Measurements from ENCODE around the gene TRMT1. TPM values are rescaled to one million over a fixed set of nuclear protein-coding genes. Genes with fewer than 3 reads are reported as not detected.

The TRMT1 gene
- total RNA-seq, 1 experiment from 2014 or later = 35.9 TPM

DNA sequence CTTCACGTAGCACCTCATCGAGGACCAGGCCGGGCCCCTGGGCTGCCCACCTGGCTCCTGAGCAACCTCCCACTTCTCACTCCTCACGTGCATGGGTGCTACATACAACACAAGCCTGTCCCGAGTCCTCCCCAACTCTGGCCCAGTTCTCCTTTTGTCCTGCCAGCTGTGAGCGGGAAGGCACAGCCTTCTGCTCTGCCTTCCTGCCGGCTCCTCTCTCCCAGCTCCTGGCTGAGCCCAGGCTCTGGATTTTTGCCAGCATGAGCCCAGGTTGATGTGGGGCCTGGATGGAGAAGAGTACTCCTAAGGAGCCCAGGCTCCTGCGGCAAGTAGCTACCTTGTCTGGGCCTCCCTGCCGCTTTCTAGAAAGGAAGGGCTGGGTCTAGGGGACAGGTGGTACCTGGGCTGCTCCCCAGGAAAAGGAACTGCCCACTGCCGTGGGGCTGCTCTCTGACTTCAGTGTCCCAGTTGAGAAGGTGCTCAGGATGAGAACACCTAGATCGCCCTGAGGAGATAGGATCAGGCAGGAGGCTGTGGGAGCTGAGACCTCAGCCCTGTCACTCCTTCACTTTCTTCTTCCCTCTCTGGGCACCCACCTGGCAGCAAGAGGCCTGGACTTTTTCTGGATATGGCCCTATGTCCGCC, 37.5 kb downstream of the TRMT1 start:
- Histone ChIP-seq H2AFZ (ENCODE audit: low read length) (no peak overlapping the region), H3K27ac (ENCODE audit: low read length) (no peak overlapping the region), H3K4me2 (ENCODE audit: low read depth, low read length, poor library complexity, severe bottlenecking) (no peak overlapping the region), H3K4me1 (ENCODE audit: low read length) (no peaks in the 10 kb centered on the region), H3K27me3 (ENCODE audit: low read length) (no peaks in the 10 kb centered on the region), H3K4me3 (ENCODE audit: low read length) (no peak overlapping the region), H4K20me1 (ENCODE audit: insufficient read depth, low read depth, low read length) (no peaks in the 10 kb centered on the region), H3K9me2 (replicated peaks; ENCODE audit: insufficient read depth, low read length) (no peaks in the 10 kb centered on the region), H3K79me2 (ENCODE audit: low read length) (no peaks in the 10 kb centered on the region), H3K9me3 (ENCODE audit: low read length) (no peaks in the 10 kb centered on the region), H3K36me3 (ENCODE audit: insufficient read depth, low read length) (no peaks in the 10 kb centered on the region), H3K9ac (ENCODE audit: low read length) (no peak overlapping the region)
- no peak for DNase-seq

DNA sequence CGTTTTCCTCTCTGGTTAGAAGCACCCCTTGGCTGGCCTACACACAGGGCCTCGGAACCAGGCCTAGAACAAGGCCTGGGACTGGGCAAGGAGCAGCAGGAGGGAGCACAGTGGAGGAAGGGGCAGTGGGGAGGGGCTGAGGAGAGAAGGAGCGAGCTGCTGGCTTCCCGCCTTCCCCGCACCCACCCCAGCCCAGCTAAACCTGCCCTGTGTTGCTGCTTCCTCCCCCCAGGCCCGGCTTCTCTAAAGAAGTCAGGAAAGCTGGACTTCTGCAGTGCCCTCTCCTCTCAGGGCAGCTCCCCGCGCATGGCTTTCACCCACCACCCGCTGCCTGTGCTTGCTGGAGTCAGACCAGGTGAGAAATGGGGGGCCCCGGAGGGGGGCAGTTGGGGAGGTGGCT, 38.2 kb downstream of the TRMT1 start:
- H4K20me1 ChIP-seq (ENCODE audit: insufficient read depth, low read depth, low read length) = no peaks in the 10 kb centered on the region
- H3K4me1 ChIP-seq (ENCODE audit: low read length) = no peaks in the 10 kb centered on the region
- no peaks in the 10 kb centered on the region for H3K9me2 ChIP-seq (replicated peaks; ENCODE audit: insufficient read depth, low read length)
- H3K9ac ChIP-seq (ENCODE audit: low read length) = no peak overlapping the region
- H2AFZ ChIP-seq (ENCODE audit: low read length) = no peak overlapping the region
- no peak for DNase-seq
- no peaks in the 10 kb centered on the region for H3K36me3 ChIP-seq (ENCODE audit: insufficient read depth, low read length)
- no peaks in the 10 kb centered on the region for H3K9me3 ChIP-seq (ENCODE audit: low read length)
- no peak overlapping the region for H3K4me2 ChIP-seq (ENCODE audit: low read depth, low read length, poor library complexity, severe bottlenecking)
- H3K27ac ChIP-seq (ENCODE audit: low read length) = no peak overlapping the region
- H3K4me3 ChIP-seq (ENCODE audit: low read length) = no peak overlapping the region
- no peaks in the 10 kb centered on the region for H3K79me2 ChIP-seq (ENCODE audit: low read length)
- no peaks in the 10 kb centered on the region for H3K27me3 ChIP-seq (ENCODE audit: low read length)

DNA sequence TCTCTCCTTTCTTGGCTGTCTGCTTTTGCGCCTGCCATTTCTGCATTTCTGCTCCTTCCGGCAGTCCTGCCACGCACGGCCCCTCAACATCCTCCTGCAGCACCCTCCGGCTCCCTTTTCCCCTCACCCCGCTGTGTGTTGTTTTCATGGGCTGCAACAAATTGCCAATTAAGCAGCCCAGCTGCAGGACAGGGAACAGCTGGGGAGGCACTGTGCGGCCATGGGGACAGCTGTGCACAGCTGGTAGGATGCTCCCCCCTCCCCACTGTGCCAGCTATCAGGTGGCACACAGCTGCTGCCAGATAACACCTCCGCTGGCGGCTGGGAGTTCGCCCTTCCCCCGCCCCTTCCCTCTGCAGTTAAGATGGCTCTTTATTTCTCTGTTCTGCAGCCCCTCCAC, 39.3 kb downstream of the TRMT1 start:
- Histone ChIP-seq H3K9ac (ENCODE audit: low read length) (no peak overlapping the region), H3K4me1 (ENCODE audit: low read length) (no peaks in the 10 kb centered on the region), H3K36me3 (ENCODE audit: insufficient read depth, low read length) (no peaks in the 10 kb centered on the region), H3K27ac (ENCODE audit: low read length) (no peak overlapping the region), H3K9me2 (replicated peaks; ENCODE audit: insufficient read depth, low read length) (no peaks in the 10 kb centered on the region), H3K4me3 (ENCODE audit: low read length) (no peak overlapping the region), H4K20me1 (ENCODE audit: insufficient read depth, low read depth, low read length) (no peaks in the 10 kb centered on the region), H2AFZ (ENCODE audit: low read length) (no peak overlapping the region), H3K79me2 (ENCODE audit: low read length) (no peaks in the 10 kb centered on the region), H3K4me2 (ENCODE audit: low read depth, low read length, poor library complexity, severe bottlenecking) (no peak overlapping the region), H3K9me3 (ENCODE audit: low read length) (no peaks in the 10 kb centered on the region), H3K27me3 (ENCODE audit: low read length) (no peaks in the 10 kb centered on the region)
- no peak for DNase-seq

DNA sequence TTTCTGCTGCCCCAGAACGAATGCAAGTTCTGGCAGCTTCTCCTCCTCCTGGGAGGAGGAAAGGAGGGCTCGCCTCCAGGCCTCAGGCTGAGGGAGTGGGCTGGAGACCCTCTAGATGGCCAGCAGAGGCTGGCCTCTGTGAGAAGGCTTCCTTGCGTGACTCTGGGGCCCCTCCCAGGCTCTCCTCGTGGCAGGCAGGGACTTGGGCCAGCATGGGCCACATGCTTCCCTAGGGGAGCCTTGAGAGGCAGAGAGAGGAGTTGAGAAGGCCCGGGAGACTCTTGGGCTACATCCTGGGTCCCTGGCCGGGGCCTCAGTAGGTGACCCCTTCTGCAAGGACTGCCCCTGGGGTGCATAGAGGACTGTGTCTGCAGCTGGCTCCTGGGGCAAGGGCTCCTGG, 39.8 kb downstream of the TRMT1 start:
- no peak overlapping the region for H3K9ac ChIP-seq (ENCODE audit: low read length)
- H3K4me2 ChIP-seq (ENCODE audit: low read depth, low read length, poor library complexity, severe bottlenecking) = no peak overlapping the region
- H3K4me3 ChIP-seq (ENCODE audit: low read length) = no peak overlapping the region

DNA sequence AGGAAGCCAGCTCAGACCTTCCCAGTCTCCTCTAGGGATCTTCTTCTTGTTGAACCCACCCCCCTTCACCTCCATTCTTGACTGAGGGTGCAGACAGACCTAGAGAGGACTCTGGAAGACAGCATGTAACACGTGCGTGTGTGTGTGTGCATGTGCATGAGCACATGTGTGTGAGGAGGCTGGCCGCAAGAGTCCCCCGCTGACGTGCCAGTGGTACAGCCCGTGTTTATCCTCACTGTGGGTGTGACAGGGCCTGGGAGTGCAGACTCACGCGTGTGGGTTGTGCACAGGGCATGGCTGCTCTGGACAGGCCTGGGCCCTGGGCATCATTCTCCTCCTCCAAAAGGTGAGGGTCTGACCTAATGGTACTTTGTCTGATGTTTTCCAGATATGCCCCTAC, 40.2 kb downstream of the TRMT1 start:
- Histone ChIP-seq H3K4me3 (ENCODE audit: low read length) (no peak overlapping the region), H3K9ac (ENCODE audit: low read length) (no peak overlapping the region), H3K9me2 (replicated peaks; ENCODE audit: insufficient read depth, low read length) (no peaks in the 10 kb centered on the region), H3K79me2 (ENCODE audit: low read length) (no peaks in the 10 kb centered on the region), H3K4me1 (ENCODE audit: low read length) (no peaks in the 10 kb centered on the region), H3K9me3 (ENCODE audit: low read length) (no peaks in the 10 kb centered on the region), H4K20me1 (ENCODE audit: insufficient read depth, low read depth, low read length) (no peaks in the 10 kb centered on the region), H3K4me2 (ENCODE audit: low read depth, low read length, poor library complexity, severe bottlenecking) (no peak overlapping the region), H3K27ac (ENCODE audit: low read length) (no peak overlapping the region), H3K27me3 (ENCODE audit: low read length) (no peaks in the 10 kb centered on the region), H3K36me3 (ENCODE audit: insufficient read depth, low read length) (no peaks in the 10 kb centered on the region), H2AFZ (ENCODE audit: low read length) (no peak overlapping the region)
- DNase-seq = no peak

More for the DNA sequence above, 39.8 kb downstream of the TRMT1 start:
- Histone ChIP-seq H2AFZ (ENCODE audit: low read length) (no peak overlapping the region), H3K27ac (ENCODE audit: low read length) (no peak overlapping the region), H4K20me1 (ENCODE audit: insufficient read depth, low read depth, low read length) (no peaks in the 10 kb centered on the region), H3K36me3 (ENCODE audit: insufficient read depth, low read length) (no peaks in the 10 kb centered on the region), H3K9me2 (replicated peaks; ENCODE audit: insufficient read depth, low read length) (no peaks in the 10 kb centered on the region), H3K4me1 (ENCODE audit: low read length) (no peaks in the 10 kb centered on the region), H3K27me3 (ENCODE audit: low read length) (no peaks in the 10 kb centered on the region), H3K9me3 (ENCODE audit: low read length) (no peaks in the 10 kb centered on the region), H3K79me2 (ENCODE audit: low read length) (no peaks in the 10 kb centered on the region)
- DNase-seq = no peak

DNA sequence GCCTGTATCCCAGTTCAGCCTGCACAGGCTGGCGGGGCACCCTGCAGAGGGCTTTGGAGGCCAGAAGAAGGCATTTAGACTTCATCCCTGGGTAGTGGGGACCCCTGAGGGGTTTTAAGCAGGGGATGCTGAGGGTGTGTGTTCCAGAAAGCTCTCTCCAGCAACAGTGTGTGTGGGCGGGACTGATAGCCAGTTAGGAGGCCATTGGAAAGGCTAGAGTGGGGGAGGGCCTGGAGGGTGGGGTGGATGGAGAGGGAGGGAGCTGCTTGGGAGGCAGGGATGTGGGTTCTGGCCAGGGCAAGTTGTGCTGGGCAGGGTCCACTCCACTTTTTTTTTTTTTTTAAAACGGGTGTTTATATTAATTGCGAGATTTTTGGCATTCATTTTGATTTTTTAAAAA, 42.2 kb downstream of the TRMT1 start:
- Histone ChIP-seq H4K20me1 (ENCODE audit: insufficient read depth, low read depth, low read length) (no peaks in the 10 kb centered on the region), H3K36me3 (ENCODE audit: insufficient read depth, low read length) (no peaks in the 10 kb centered on the region), H3K4me2 (ENCODE audit: low read depth, low read length, poor library complexity, severe bottlenecking) (no peak overlapping the region), H3K9me2 (replicated peaks; ENCODE audit: insufficient read depth, low read length) (no peaks in the 10 kb centered on the region), H3K9me3 (ENCODE audit: low read length) (no peaks in the 10 kb centered on the region), H3K79me2 (ENCODE audit: low read length) (no peaks in the 10 kb centered on the region), H3K27me3 (ENCODE audit: low read length) (no peaks in the 10 kb centered on the region), H3K9ac (ENCODE audit: low read length) (no peak overlapping the region), H2AFZ (ENCODE audit: low read length) (no peak overlapping the region), H3K4me3 (ENCODE audit: low read length) (no peak overlapping the region), H3K4me1 (ENCODE audit: low read length) (no peaks in the 10 kb centered on the region), H3K27ac (ENCODE audit: low read length) (no peak overlapping the region)
- no peak for DNase-seq

DNA sequence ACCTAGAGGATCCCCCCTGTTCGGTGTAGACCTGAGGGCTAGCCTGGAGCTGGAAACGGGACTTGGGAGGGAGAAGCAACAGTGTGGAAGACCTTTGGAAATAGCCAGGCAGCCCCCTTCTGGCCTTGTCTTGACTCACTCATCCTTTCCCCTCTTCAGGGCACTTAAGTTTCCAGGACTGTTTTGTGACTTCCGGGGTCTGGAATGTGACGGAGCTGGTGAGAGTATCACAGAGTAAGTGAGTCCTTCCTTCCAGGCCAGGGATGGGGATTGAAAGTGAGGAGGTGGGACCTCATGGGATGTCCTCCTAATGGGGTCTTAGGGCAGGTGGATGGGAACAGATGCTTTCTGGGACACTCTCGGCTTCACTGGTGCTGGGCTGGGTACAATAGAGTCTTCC, 43.3 kb downstream of the TRMT1 start:
- Histone ChIP-seq H3K4me1 (ENCODE audit: low read length) (no peaks in the 10 kb centered on the region), H3K9ac (ENCODE audit: low read length) (no peak overlapping the region), H3K4me3 (ENCODE audit: low read length) (no peak overlapping the region), H3K9me3 (ENCODE audit: low read length) (no peaks in the 10 kb centered on the region), H3K9me2 (replicated peaks; ENCODE audit: insufficient read depth, low read length) (no peaks in the 10 kb centered on the region), H3K27ac (ENCODE audit: low read length) (no peak overlapping the region), H2AFZ (ENCODE audit: low read length) (no peak overlapping the region), H3K79me2 (ENCODE audit: low read length) (no peaks in the 10 kb centered on the region), H3K27me3 (ENCODE audit: low read length) (no peaks in the 10 kb centered on the region), H4K20me1 (ENCODE audit: insufficient read depth, low read depth, low read length) (no peaks in the 10 kb centered on the region), H3K36me3 (ENCODE audit: insufficient read depth, low read length) (no peaks in the 10 kb centered on the region), H3K4me2 (ENCODE audit: low read depth, low read length, poor library complexity, severe bottlenecking) (no peak overlapping the region)
- DNase-seq = no peak

DNA sequence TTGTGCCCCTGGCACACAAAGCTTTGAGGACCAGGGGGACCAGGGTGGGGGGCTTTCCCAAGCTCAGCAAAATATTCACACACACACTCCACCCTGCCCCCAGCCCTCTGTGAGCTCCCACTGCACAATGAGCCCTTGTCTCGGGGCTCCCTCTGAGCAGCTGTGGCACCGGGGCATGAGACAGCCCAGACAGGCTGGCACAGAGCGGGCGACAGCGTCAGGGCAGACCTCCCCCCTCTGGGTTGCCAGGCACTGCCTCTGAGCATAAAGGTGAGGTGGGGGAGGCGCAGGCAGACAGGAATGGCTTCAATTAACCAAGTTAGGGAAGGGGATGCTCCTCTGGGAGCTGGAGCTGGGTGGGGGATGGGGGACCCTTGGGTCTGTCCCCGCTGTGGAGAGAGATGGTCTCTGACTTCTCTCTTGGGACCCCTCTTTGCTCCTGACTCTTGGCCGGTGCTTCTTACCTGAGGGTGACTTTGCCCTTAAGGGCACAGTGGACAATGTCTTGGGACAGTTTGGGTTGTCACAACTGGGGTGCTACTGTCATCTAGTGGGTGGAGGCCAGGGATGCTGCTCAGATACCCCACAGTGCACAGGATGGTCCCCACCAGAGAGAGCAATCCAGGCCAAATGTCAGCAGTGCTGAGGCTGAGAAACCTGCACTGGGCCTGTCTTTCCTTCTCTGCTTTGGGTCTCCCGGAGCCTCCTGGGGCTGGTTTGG, 44.2 kb downstream of the TRMT1 start:
- Histone ChIP-seq H3K9me2 (replicated peaks; ENCODE audit: insufficient read depth, low read length) (no peaks in the 10 kb centered on the region), H3K27me3 (ENCODE audit: low read length) (no peaks in the 10 kb centered on the region), H3K79me2 (ENCODE audit: low read length) (no peaks in the 10 kb centered on the region), H3K36me3 (ENCODE audit: insufficient read depth, low read length) (no peaks in the 10 kb centered on the region), H4K20me1 (ENCODE audit: insufficient read depth, low read depth, low read length) (no peaks in the 10 kb centered on the region), H3K9ac (ENCODE audit: low read length) (no peak overlapping the region), H3K4me3 (ENCODE audit: low read length) (no peak overlapping the region), H3K4me2 (ENCODE audit: low read depth, low read length, poor library complexity, severe bottlenecking) (no peak overlapping the region), H2AFZ (ENCODE audit: low read length) (no peak overlapping the region), H3K4me1 (ENCODE audit: low read length) (no peaks in the 10 kb centered on the region), H3K9me3 (ENCODE audit: low read length) (no peaks in the 10 kb centered on the region), H3K27ac (ENCODE audit: low read length) (no peak overlapping the region)
- no peak for DNase-seq

Measured in Karpas-422 (cell line).